ENCODE measurements around the gene ZPBP2. TPM values are rescaled to one million over a fixed set of nuclear protein-coding genes. Genes with fewer than 3 reads are reported as not detected.

Gene ZPBP2
- total and polyA plus RNA-seq, 9 of the 15 experiments (the other 6 are each of a cell fraction or from before 2014, with no cell fraction given) = not detected

GRCh38 chr17:39863918-39864746, 3.9 kb upstream of the ZPBP2 start, which contains the start of gene IKZF3 (continued):
- no peak for TF ChIP-seq KDM1A (IDR thresholded peaks at IDR 0.05)
- TF ChIP-seq RBM15 (IDR thresholded peaks at IDR 0.05; ENCODE audit: insufficient read depth, low read length) = no peak
- no peak for TF ChIP-seq TSHZ1 (CRISPR knock-in tag; IDR thresholded peaks at IDR 0.05)
- no peak for TF ChIP-seq ZNF644 (tag; IDR thresholded peaks at IDR 0.05; ENCODE audit: low read depth)
- TF ChIP-seq KLF1 (tag; IDR thresholded peaks at IDR 0.05) = no peak
- no peak for TF ChIP-seq PTRF (tag; IDR thresholded peaks at IDR 0.05)
- TF ChIP-seq HMBOX1 (IDR thresholded peaks at IDR 0.05) = no peak
- TF ChIP-seq NFRKB (IDR thresholded peaks at IDR 0.05; ENCODE audit: low read depth) = no peak
- no peak for TF ChIP-seq ZFP30 (CRISPR knock-in tag; IDR thresholded peaks at IDR 0.05; ENCODE audit: borderline replicate concordance)
- TF ChIP-seq CHAMP1 (IDR thresholded peaks at IDR 0.05) = no peak
- TF ChIP-seq ATF1 (CRISPR knock-in tag; IDR thresholded peaks at IDR 0.05) = no peak
- no peak; the same call in none of the 2 replicates for TF ChIP-seq ATF1 (tag; IDR thresholded peaks at IDR 0.05)
- TF ChIP-seq ASH1L (IDR thresholded peaks at IDR 0.05; ENCODE audit: borderline replicate concordance, low read depth, partially characterized antibody) = no peak
- TF ChIP-seq SMC3 (conservative IDR thresholded peaks at IDR 0.05; ENCODE audit: insufficient read depth, low read depth, low read length) = no peak
- peak; percentile 37 for TF ChIP-seq VEZF1 (CRISPR knock-in tag; IDR thresholded peaks at IDR 0.05)
- no peak for TF ChIP-seq KDM5B (IDR thresholded peaks at IDR 0.05; ENCODE audit: insufficient replicate concordance, low read depth, low read length)
- TF ChIP-seq KLF13 (tag; IDR thresholded peaks at IDR 0.05; ENCODE audit: borderline replicate concordance, low read depth) = no peak
- TF ChIP-seq BCL6 (CRISPR knock-in tag; IDR thresholded peaks at IDR 0.05) = no peak
- peak; percentile 38; the same call in 1 of the 2 replicates for TF ChIP-seq ZNF24 (IDR thresholded peaks at IDR 0.05)

All from K562 (cell line).